NCI-H82 (cell line): Measurements from ENCODE around the gene SLC4A5.
"Not testable (repeated sequence)": the region's sequence is repeated elsewhere in the genome, so short reads cannot be mapped to it uniquely, and the experiment has no call there.

ENCODE experiments used
- DNase-seq: peaks from one replicate; lab custom pipeline; 2025; lab: John Stamatoyannopoulos, UW

The SLC4A5 gene

DNA sequence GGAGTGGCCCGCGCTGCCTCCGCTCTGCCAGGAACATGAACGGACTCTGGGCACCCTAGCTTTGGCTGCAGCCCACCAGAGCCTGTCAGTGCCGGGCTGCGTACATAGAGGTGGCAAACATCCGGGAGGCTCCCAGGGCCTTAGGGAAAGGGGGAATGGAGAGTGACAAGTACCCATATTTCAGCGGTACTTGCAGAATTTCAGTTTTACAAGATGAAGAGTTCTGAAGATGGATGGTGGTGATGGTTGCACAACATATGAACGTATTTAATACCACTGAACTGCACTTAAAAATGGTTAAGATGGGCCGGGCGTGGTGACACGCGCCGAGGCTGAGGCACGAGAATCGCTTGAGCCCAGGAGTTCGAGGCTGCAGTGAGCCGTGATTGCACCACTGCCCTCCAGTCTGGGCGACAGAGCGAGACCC is 143.9 kb downstream of the SLC4A5 start:
- DNase-seq = no peak

DNA sequence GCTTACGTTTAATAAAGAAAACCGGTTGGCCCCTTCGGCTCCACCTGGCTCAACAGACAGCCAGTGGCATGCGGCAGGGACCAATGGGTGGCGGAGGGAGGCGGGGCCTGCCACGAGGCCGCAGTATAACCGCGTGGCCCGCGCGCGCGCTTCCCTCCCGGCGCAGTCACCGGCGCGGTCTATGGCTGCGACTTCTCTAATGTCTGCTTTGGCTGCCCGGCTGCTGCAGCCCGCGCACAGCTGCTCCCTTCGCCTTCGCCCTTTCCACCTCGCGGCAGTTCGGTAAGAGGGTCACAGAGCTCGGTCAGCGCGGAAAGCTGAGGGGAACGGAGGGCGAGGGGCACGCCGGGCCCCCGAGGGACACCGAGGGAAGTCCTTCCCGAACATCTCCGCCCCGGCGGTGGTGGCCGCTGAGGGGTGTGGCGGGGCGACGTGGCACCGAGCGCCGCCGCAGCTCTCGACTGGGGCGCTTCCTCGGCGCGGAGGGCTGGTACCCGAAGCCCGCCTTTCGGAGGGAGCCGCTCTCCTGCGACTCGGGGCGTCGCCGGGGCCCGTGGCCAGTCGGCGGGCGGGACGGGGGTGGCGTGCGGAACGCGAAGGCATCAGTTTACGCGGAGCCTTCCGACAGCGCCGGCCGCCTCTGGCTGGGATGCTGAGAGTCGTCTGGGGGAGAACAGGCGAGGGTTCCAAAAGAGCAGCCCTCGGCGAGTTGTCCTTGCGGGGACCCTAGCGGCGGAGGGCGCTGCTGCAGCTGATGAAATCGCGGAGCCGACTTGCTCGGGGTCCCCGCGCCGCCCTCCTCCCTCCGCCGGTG is 144.5 kb downstream of the SLC4A5 start, which contains the start of gene MTHFD2:
MTHFD2 (plus strand) TSS at position 155 of the 814 bp plus-strand sequence; CDS start at position 182, 27 bp downstream.
- peak; percentile 100 for DNase-seq

DNA sequence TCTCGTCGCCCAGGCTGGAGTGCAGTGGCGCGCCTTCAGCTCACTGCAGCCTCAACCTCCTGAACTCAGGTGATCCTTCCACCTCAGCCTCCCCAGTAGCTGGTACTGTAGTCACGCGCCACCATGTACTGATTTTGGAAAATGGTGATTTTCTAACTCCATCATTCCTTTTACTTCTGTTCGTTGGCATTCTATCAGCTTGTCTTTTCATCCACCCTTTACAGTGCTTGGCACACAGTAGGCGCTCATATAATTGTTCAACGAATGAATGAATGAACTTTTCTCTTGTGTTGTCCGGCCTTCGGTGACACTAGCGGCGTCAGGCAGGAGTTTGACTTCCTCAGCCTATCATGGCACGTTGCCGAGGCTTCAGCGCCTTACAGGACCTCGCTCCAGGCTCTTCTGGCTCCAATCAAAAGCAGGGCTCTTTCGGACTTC is 145.2 kb downstream of the SLC4A5 start:
- no peak for DNase-seq

DNA sequence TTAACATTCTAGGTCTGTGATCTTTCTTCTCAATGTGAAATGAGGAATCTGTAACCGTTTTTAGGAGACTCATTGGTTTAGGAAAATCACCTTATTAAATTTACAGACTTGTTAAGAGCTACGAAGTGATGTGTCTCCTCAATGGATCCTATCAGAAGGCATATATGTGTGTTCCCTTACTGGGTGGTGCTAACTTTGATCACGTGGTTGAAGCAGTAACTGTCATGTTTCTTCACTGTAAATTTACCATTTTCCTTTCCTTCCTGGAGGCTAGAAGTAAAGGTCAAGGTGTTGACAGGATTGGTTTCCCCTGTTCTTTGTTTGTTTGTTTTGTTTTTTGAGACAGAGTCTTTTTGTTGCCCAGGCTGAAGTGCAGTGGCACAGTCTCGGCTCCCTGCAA is 146.2 kb downstream of the SLC4A5 start:
- no peak for DNase-seq

DNA sequence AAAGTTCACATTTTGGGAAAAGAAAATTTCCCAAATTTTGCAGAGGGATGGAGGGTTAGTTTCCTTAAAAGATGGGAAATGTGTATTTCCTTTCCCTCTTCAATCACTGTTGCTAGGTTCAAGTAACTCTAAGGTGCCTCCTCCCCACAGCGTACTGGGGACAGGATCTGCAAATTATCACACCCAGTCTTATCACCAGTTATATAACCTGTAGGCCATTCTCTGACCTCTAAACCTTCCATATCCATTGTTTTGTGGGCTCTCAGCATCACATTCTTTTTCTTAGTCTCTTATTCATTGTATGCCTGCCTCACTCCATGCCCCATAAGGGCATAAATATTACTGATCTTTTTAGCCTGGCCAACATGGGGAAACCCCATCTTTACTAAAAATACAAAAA is 148.4 kb downstream of the SLC4A5 start:
- DNase-seq = no peak

DNA sequence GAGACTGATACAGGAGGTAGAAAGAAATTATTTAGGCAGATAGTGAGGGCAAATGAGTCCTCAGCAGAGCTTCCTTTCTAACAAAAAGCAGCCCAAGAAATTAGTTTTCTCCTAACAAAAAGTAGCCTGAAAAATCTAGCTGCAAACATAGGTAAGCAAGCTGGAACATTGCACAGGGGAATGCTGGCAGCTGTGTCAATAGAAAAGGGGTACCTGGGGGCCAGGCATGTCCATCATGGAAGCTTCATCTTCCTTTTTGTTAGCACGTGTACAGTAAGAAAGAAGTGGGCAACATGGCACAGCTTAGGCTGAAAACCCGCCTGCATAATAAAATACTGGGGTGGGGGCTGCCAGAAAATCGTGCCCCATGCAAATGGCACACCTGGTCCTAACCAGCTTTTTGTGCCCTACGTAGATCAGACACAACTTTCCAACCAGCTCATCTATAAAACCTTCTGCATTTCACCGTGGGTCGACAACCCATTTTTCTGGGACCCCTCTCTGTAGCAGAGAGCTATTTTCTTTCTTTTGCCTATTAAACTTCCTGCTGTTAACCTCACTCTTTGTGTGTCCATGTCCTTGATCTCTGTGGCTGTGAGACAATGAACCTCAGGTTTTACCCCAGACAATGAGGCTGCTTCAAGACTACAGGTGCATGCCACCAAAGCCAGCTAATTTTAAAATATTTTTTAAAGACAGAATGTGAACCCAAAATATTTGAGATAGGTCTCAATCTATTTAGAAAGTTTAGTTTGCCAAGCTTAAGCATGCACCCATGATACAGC is 151.4 kb downstream of the SLC4A5 start:
- no peak for DNase-seq

DNA sequence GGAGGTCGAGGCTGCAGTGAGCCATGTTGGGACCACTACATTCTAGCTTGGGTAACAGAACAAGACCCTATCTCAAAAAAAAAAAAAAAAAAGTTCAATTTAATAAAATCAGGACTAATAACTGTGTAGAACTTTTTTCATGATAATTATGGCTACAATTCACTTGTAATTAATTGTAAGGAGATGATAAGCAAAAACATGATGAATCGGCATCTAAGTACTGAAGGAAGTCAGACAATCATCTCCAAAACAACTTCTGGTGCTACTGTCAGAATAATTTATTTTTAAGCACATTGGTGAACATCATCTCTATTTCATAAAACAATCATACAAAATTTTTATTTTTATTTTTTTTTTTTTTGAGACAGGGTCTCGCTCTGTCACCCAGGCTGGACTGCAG is 154.5 kb downstream of the SLC4A5 start:
- DNase-seq = no peak

GRCh38 chr2:74188018-74188601 is 155.1 kb downstream of the SLC4A5 start:
- no peak for DNase-seq

GRCh38 chr2:74186706-74187105 is 156.5 kb downstream of the SLC4A5 start:
- not testable (repeated sequence) for DNase-seq

DNA sequence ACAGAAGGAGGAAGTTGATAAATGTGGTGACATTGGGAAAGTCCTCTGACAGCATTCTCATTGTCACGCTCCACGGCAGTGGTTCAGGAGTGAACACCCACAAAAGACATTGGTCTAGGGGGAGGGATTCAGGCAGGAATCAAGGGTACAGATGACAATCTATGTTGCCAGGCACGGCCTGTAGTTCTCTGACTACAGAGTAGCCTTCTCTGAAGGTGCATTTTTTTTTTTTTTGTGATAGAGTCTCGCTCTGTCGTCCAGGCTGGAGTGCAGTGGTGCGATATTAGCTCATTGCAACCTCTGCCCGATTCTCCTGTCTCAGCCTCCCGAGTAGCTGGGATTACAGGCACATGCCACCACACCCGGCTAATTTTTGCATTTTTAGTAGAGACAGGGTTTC is 157.2 kb downstream of the SLC4A5 start:
- DNase-seq = no peak

DNA sequence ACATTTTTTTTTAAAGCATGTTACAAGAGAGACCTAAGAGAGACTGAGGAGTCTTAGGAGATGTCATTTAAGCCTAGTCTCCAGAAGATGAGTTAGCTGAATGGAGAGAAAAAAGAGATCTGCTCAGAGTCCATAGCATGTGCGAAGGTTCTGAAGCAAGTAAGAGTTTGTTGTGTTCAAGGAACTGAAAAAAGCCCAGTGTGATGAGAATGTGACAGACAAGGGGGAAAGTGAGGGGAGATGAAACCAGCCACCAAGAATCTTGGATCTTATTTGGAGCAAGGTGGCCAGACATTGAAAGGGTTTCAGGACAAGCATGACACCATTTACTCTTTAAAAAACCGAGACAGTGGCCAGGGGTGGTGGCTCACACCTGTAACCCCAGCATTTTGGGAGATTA is 159.3 kb downstream of the SLC4A5 start:
- DNase-seq = no peak

- DNase-seq = peak; percentile 99
Observed at GRCh38 chr2:74181739-74182138, 161.5 kb downstream of the SLC4A5 start.

DNA sequence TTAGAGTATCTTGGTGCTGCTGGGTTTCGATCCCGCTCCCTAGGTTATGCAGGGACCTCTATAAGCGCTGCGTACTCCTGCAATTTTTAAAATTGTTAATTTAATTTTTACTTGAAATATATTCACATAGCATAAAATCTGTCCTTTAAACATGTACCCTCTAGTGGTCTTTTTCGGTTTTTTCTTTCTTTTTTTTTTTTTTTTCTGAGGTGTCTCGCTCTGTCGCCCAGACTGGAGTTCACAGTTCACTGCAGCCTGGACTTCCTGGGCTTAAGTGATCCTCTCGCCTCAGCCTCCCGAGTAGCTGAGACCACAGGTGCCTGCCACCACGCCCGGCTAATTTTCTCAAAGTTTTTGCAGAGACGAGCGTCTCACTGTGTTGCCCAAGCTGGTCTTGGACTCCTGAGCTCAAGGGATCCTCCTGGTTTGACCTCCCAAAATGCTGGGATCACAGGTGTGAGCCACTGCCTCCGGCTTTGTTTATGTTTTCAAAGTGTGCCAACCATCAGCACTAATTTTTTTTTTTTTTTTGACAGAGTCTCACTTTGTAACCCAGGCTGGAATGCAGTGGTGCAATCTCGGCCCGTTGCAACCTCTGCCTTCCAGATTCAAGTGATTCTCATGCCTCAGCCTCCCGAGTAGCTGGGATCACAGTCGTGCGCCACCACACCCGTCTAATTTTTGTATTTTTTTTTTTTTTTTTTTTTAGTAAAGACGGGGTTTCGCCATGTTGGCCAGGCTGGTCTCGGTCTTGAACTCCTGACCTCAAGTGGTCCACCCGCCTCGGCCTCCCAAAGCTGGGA is 164.0 kb downstream of the SLC4A5 start:
- no peak for DNase-seq

DNA sequence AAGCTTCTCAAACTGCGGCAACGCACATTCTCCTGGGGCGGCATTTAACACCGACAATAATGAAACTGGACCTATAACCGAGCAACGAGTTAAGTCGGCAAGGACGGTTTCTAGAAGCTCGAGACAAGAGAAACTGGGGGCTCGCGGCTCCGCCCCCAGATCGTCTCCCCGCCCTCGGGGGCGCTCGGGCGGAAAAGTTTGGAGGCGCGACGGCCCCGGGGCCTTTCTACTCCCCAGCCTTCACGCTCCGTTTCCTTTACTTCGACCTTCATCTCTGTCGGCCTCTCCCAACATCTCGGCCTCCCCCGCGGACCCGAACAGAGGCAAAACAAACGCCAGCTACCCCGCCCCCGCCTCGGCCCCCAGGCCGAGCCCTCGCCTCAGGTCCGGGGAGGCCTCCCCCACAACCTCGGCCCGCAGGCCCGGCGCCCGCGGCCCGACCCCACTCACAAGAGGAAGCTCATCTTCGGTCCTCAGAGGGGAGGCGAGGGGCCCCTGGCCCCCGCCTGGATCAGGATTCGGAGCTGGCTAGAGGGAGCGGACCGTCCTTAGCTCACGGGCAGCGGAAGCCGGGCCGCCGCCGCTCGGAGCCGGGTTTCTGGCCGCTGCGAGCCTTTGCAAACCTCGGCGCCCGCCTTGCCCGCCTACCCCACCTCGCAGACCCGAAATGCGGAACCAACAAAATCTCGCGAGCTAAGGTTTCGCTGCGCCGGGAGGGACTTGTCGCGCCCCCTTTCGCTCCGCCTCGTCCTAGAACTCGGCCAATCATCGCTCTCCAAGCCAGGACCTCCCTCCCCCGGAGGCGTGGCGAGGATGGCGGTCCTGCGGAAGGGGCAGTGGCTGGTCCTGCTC is 164.8 kb downstream of the SLC4A5 start, which contains the start of gene MOB1A:
MOB1A (minus strand) TSS at position 669 of the 852 bp plus-strand sequence; CDS start at position 464, 205 bp downstream.
- DNase-seq = peak; percentile 100

DNA sequence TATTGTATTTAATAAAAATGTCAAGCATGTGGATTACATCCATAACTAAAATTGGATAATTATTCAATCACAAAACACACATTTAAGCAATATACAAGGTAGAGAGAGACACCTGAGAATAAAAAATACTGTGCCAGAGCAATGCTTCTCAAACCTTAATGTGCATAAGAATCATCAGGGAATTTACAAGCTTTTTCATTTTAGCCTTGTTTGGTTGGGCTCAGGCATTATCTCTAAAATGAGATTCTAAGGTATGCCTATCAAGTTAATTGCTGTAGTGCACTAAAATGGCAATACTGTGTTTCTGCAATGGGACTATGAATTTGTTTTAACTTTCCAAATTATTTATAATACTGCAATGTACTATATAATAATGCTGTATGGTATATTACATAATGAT is 165.5 kb downstream of the SLC4A5 start:
- no peak for DNase-seq

DNA sequence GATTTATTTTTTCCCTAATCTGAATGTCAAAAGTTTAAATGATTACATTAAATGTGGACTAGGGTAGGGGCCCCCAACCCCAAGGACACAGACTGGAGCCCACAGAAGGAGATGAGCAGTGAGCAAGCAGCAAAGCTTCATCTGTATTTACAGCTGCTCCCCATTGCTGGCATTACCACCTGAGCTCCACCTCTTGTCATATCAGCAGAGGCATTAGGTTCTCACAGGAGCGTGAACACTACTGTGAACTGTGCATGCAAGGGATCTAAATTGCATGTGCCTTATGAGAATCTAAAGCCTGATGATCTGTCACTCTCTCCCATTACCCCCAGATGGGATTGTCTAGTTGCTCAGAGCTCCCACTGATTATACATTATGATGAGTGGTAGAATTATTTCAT is 168.3 kb downstream of the SLC4A5 start:
- DNase-seq = no peak

GRCh38 chr2:74168739-74169138 is 174.5 kb downstream of the SLC4A5 start:
- DNase-seq = no peak
